Measurements from ENCODE around the gene OBP2B.
"Not testable (repeated sequence)": the region's sequence is repeated elsewhere in the genome, so short reads cannot be mapped to it uniquely, and the experiment has no call there.

GRCh38 chr9:133209327-133210201 lies 514 bp upstream of the OBP2B start:
- TF ChIP-seq CTCF (optimal IDR thresholded peaks at IDR 0.05 in 1 of 3, IDR thresholded peaks at IDR 0.05 in 1 of 3, conservative IDR thresholded peaks at IDR 0.05 in 1 of 3; ENCODE audit: extremely low read depth in 1 of 3, insufficient read depth in 2 of 3, low read length in 3 of 3); EZH2 (IDR thresholded peaks at IDR 0.05; ENCODE audit: low read length): not testable (repeated sequence)
